C4-2B (cell line): ENCODE data around the gene ANKRD44.

Experiments used
- CTCF ChIP-seq: fragments of 450-650 bp; conservative IDR thresholded peaks from 2 replicates; pipeline ENCODE4 v1.5.1; 2017; ENCODE audit warnings: mild to moderate bottlenecking
- ZFX ChIP-seq: fragments of 450-650 bp; IDR thresholded peaks from 2 replicates; pipeline ENCODE4 v1.6.1; 2017

- TF ChIP-seq CTCF (no peak), ZFX (no peak)
Observed at GRCh38 chr2:196994764-196995163, 315.8 kb downstream of the ANKRD44 start.
